Measurements from ENCODE around the gene CPN2. TPM values are rescaled to one million over a fixed set of nuclear protein-coding genes. Genes with fewer than 3 reads are reported as not detected.

CPN2 gene
- total RNA-seq, 1 experiment from 2014 or later, result 0.08 TPM

DNA sequence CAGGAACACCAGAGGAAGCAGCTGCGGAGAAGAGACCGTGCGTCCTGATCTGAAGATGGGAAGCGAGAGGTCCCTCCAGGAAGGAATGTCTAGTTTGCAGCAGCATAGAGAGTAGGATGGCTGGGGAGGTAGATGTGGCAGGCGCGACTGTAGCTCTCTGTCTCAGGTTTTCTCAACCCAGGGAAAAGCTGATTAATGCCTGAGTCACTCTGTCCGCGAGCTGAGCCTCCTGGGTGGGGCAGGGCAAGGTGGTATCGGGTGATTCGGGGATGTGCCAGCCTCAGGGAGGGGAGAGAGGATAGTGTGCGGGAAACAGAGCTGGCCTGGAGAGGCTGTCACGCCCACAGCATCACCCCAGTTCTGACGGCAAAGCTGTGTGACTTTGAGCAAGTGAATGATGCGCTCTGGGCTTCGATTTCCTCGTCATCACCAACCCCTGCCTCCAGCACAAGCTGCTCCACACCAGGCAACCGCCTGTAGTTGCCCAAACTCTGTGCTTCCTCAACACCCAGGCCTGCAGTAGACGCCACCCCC lies 28.4 kb downstream of the CPN2 start:
- no TSS peak for BruUV-seq (replicated peaks)
- intact Hi-C loops (cut with micrococcal nuclease; ENCODE audit: unreplicated experiment) (no loop called here), in situ Hi-C loops (cut with HindIII; ENCODE audit: low pct_unique_long_range_greater_than_20kb, low sequenced_read_pairs) (loop anchor here (25.0 kb wide), 1 partner anchor 560 kb away; no protein-coding TSS in a partner anchor)
- Histone ChIP-seq H3K9me3 (ENCODE audit: control insufficient read depth, insufficient read depth, low read depth, low read length) (no peaks in the 10 kb centered on the region), H3K27ac (ENCODE audit: low read length) (peak overlapping the region; percentile 82), H3K4me3 (ENCODE audit: low read depth in 2 of 2, low read length in 2 of 2) (peak overlapping the region; percentile 45 to 67), H3K4me1 (ENCODE audit: control insufficient read depth, insufficient read depth, low read length) (peaks cover 8% of the 10 kb centered on the region; the same call in 1 of the 2 replicates), H3K27me3 (ENCODE audit: control insufficient read depth, insufficient read depth, low read length) (no peaks in the 10 kb centered on the region), H3K36me3 (ENCODE audit: control insufficient read depth, insufficient read depth, low read length) (no peaks in the 10 kb centered on the region)
- ATAC-seq (peak; percentile 79), DNase-seq (ENCODE audit: low read depth, low spot score) (peak; percentile 93)
- ChIA-PET CTCF (interaction anchor here (0.6 to 0.9 kb wide), 3 partner anchors 11 to 657 kb away, joined by 3 read pairs; no protein-coding TSS in a partner anchor), POLR2A (interaction anchor here (1.1 kb wide), 1 partner anchor 181 kb away, joined by 13 read pairs; no protein-coding TSS in a partner anchor)
- 0 out of 2 replicates have a peak, but pooled peaks have one; percentile 18 for TF ChIP-seq SIN3A (IDR thresholded peaks at IDR 0.05; ENCODE audit: borderline replicate concordance, insufficient read depth, low read depth, low read length)
- TF ChIP-seq REST (IDR thresholded peaks at IDR 0.05; ENCODE audit: insufficient read depth in 1 of 2, low read depth in 2 of 2, low read length in 1 of 2), result no peak

GRCh38 chr3:194321693-194322640 lies 29.2 kb downstream of the CPN2 start:
- Histone ChIP-seq H3K27me3 (ENCODE audit: control insufficient read depth, insufficient read depth, low read length) (no peaks in the 10 kb centered on the region), H3K9me3 (ENCODE audit: control insufficient read depth, insufficient read depth, low read depth, low read length) (no peaks in the 10 kb centered on the region), H3K4me3 (ENCODE audit: low read depth in 2 of 2, low read length in 2 of 2) (peak overlapping the region; percentile 45 to 67), H3K4me1 (ENCODE audit: control insufficient read depth, insufficient read depth, low read length) (peaks cover 8% of the 10 kb centered on the region; the same call in 1 of the 2 replicates), H3K36me3 (ENCODE audit: control insufficient read depth, insufficient read depth, low read length) (no peaks in the 10 kb centered on the region), H3K27ac (ENCODE audit: low read length) (peak overlapping the region; percentile 82)
- intact Hi-C loops (cut with micrococcal nuclease; ENCODE audit: unreplicated experiment) (no loop called here), in situ Hi-C loops (cut with HindIII; ENCODE audit: low pct_unique_long_range_greater_than_20kb, low sequenced_read_pairs) (loop anchor here (25.0 kb wide), 1 partner anchor 560 kb away; no protein-coding TSS in a partner anchor)
- BruUV-seq (replicated peaks), result no TSS peak
- ATAC-seq (peak; percentile 75), DNase-seq (ENCODE audit: low read depth, low spot score) (no peak)
- no peak for TF ChIP-seq TCF7L2 (IDR thresholded peaks at IDR 0.05; ENCODE audit: low read depth, low read length)
- 0 out of 2 replicates have a peak, but pooled peaks have one; percentile 47 for TF ChIP-seq SIN3A (IDR thresholded peaks at IDR 0.05; ENCODE audit: borderline replicate concordance, insufficient read depth, low read depth, low read length)
- peak; percentile 68; the same call in 1 of the 2 replicates for TF ChIP-seq POLR2AphosphoS5 (IDR thresholded peaks at IDR 0.05; ENCODE audit: low read depth, low read length)
- TF ChIP-seq, protein P1, sequence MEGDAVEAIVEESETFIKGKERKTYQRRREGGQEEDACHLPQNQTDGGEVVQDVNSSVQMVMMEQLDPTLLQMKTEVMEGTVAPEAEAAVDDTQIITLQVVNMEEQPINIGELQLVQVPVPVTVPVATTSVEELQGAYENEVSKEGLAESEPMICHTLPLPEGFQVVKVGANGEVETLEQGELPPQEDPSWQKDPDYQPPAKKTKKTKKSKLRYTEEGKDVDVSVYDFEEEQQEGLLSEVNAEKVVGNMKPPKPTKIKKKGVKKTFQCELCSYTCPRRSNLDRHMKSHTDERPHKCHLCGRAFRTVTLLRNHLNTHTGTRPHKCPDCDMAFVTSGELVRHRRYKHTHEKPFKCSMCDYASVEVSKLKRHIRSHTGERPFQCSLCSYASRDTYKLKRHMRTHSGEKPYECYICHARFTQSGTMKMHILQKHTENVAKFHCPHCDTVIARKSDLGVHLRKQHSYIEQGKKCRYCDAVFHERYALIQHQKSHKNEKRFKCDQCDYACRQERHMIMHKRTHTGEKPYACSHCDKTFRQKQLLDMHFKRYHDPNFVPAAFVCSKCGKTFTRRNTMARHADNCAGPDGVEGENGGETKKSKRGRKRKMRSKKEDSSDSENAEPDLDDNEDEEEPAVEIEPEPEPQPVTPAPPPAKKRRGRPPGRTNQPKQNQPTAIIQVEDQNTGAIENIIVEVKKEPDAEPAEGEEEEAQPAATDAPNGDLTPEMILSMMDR (IDR thresholded peaks at IDR 0.05), result no peak
- ChIA-PET CTCF (interaction anchor here (0.6 to 0.9 kb wide), 3 partner anchors 11 to 1070 kb away, joined by 3 read pairs; no protein-coding TSS in a partner anchor), POLR2A (interaction anchor here (1.1 kb wide), 1 partner anchor 181 kb away, joined by 13 read pairs; no protein-coding TSS in a partner anchor)

Data from Panc1 (cell line).